Ovary (tissue), 9 donors: Measurements from ENCODE around the gene ABCA1. TPM values are rescaled to one million over a fixed set of nuclear protein-coding genes. Genes with fewer than 3 reads are reported as not detected.
A peak's percentile ranks its signal among the peaks of the same experiment; 100 is the strongest.

ENCODE experiments used
- DNase-seq, 5 donors: peaks; one replicate each; pipeline ENCODE4 v3.0.0-alpha.2; 2019 to 2020
- H3K27ac ChIP-seq, 2 donors: fragments of 200-600 bp; one replicate each; pipeline versions ENCODE4 v1.5.1 to v1.8.0; 2019 to 2022
- H3K27me3 ChIP-seq: fragments of 200-600 bp; one replicate; pipeline ENCODE4 v1.8.0; 2022
- H3K36me3 ChIP-seq: fragments of 200-600 bp; sonication (generic); one replicate; pipeline ENCODE4 v1.5.1; 2019
- H3K4me1 ChIP-seq: one replicate; pipeline ENCODE4 v1.8.1; 2013; ENCODE audit warnings: mild to moderate bottlenecking, moderate library complexity; ENCODE audit not compliant: insufficient read depth
- H3K4me3 ChIP-seq: fragments of 200-600 bp; sonication (generic); one replicate; pipeline ENCODE4 v1.5.1; 2017
- H3K9me3 ChIP-seq, 2 donors: fragments of 200-600 bp in 1 of 2; sonication (generic) in 1 of 2; one replicate each; pipeline versions ENCODE4 v1.5.1 to v1.8.1; 2013 to 2019; ENCODE audit warnings: mild to moderate bottlenecking in 1 of 2, moderate library complexity in 1 of 2
- CTCF ChIP-seq, 3 donors: fragments of 450-650 bp in 2 of 3; fragments of 200-600 bp in 1 of 3; IDR thresholded peaks; one replicate each; pipeline versions ENCODE4 v1.5.1 to v1.8.0; 2016 to 2022; ENCODE audit warnings: antibody characterized with exemption in 3 of 3, mild to moderate bottlenecking in 1 of 3
- EP300 ChIP-seq: sonication (generic); formaldehyde crosslinking; IDR thresholded peaks from one replicate; pipeline ENCODE4 v1.6.1; 2017; ENCODE audit warnings: antibody characterized with exemption
- POLR2A ChIP-seq: fragments of 450-650 bp; IDR thresholded peaks from one replicate; pipeline ENCODE4 v1.6.1; 2017; ENCODE audit warnings: antibody characterized with exemption, mild to moderate bottlenecking, moderate library complexity
- WGBS, 3 donors: extraction: QIAGEN DNeasy Blood & Tissue Kit in 1 of 3; methylation state at CpG; one replicate each; pipeline versions ENCODE4 v1.1.5 to v1.1.7; 2013 to 2017; 5-methylcytosine and 5-hydroxymethylcytosine counted together
- intact Hi-C, 4 donors: fragments of 100-400 bp; cut with DNase I; formaldehyde crosslinking; loops; one replicate each; pipeline versions ENCODE4 v1.11.0 to v1.15.1; 2022 to 2023
- polyA plus RNA-seq, 2 donors: library from polyadenylated mRNA; stranded (reverse); fragments of 200-250 nt in 1 of 2; fragments of 350-450 nt in 1 of 2; fragmentation: Illumina TruSeq in 1 of 2; extraction: RNeasy Lipid Tissue Mini Kit (QIAGEN cat#74804) in 1 of 2; gene quantifications; one replicate each; pipeline ENCODE4 v1.2.3, GENCODE V29; 2013 to 2014
- total RNA-seq, 7 donors: library from RNA; depleted of rRNA in 2 of 7; stranded (reverse); fragments of >200 nt in 2 of 7; fragmentation: NEBNext Ultra II Directional in 3 of 7; extraction: Animal tissue kit (Norgen Biotek cat#: 25700) in 3 of 7; gene quantifications; one replicate each; pipeline versions ENCODE4 v1.1.0 to v1.2.4, GENCODE V29; 2016 to 2023
- donor health status: DM: no; HTN: no; CAD: no; lungs with moderate emphysema.
- donor health status: DM: no; HTN: no; CAD: no.
- donor health status: Bipolar disorder and iron deficiency.
- donor health status: DM: yes; HTN: yes; CAD: no.
- donor health status: DM: no; HTN: no; CAD: no.
- donor health status: DM: yes; HTN: yes; CAD: no.

The ABCA1 gene
- total and polyA plus RNA-seq, 9 donors: 7.4 to 24.5 (median 17.5) TPM

- Histone ChIP-seq H3K9me3 (no peaks in the 10 kb centered on the region), H3K4me3 (no peak overlapping the region), H3K27me3 (no peaks in the 10 kb centered on the region), H3K27ac (no peak overlapping the region), H3K36me3 (no peaks in the 10 kb centered on the region), H3K4me1 (peaks cover 3% of the 10 kb centered on the region)
- intact Hi-C loops: no loop called here
- no peak for DNase-seq
- TF ChIP-seq CTCF (IDR thresholded peaks at IDR 0.05): no peak
- TF ChIP-seq POLR2A: no peak
- no peak for TF ChIP-seq EP300
- 62 to 83% (median 63%) methylated on average over 1 of the region's 1 CpG for WGBS, 3 donors
These were observed 182.1 kb downstream of the ABCA1 start for GRCh38 chr9:104745852-104746251.

- intact Hi-C loops: no loop called here
- no peak overlapping the region for H3K4me3 ChIP-seq
- 23 to 25% (median 25%) methylated on average over 7 of the region's 7 CpGs for WGBS, 3 donors
- no peaks in the 10 kb centered on the region for H3K4me1 ChIP-seq
- H3K27me3 ChIP-seq: no peaks in the 10 kb centered on the region
- TF ChIP-seq EP300 (no peak), CTCF (IDR thresholded peaks at IDR 0.05) (peak; percentile 42 to 68 (median 60)), POLR2A (no peak)
- no peak overlapping the region for H3K27ac ChIP-seq
- no peaks in the 10 kb centered on the region for H3K36me3 ChIP-seq
- no peaks in the 10 kb centered on the region for H3K9me3 ChIP-seq
- DNase-seq: no peak
These were observed 184.5 kb downstream of the ABCA1 start for GRCh38 chr9:104743376-104743985.

GRCh38 chr9:104740621-104741020, 187.3 kb downstream of the ABCA1 start:
- Histone ChIP-seq H3K27me3 (no peaks in the 10 kb centered on the region), H3K27ac (no peak overlapping the region), H3K36me3 (no peaks in the 10 kb centered on the region), H3K4me1 (no peaks in the 10 kb centered on the region), H3K9me3 (no peaks in the 10 kb centered on the region), H3K4me3 (no peak overlapping the region)
- no peak for TF ChIP-seq POLR2A
- TF ChIP-seq EP300: no peak
- no peak for TF ChIP-seq CTCF (IDR thresholded peaks at IDR 0.05)
- WGBS, 3 donors: 10 to 26% (median 16%) methylated on average over 1 of the region's 1 CpG
- intact Hi-C loops: no loop called here
- DNase-seq: no peak

GRCh38 chr9:104738452-104738851, 189.5 kb downstream of the ABCA1 start:
- TF ChIP-seq POLR2A (no peak), EP300 (no peak), CTCF (IDR thresholded peaks at IDR 0.05) (no peak)
- intact Hi-C loops: no loop called here
- 44 to 53% (median 51%) methylated on average over 3 of the region's 3 CpGs for WGBS, 3 donors
- DNase-seq: no peak
- H3K27me3 ChIP-seq: no peaks in the 10 kb centered on the region
- no peak overlapping the region for H3K27ac ChIP-seq
- no peaks in the 10 kb centered on the region for H3K4me1 ChIP-seq
- H3K36me3 ChIP-seq: no peaks in the 10 kb centered on the region
- H3K9me3 ChIP-seq: no peaks in the 10 kb centered on the region
- H3K4me3 ChIP-seq: no peak overlapping the region

Other genes with a start within 250 kb of the ABCA1 start
- not detected for gene OR13D1, start 233.6 kb downstream of the ABCA1 start, total RNA-seq
- not detected for gene OR13D1, start 233.6 kb downstream of the ABCA1 start, polyA plus RNA-seq
- 10 to 100 TPM; 12.6 to 22.8 (median 17.4) TPM for gene NIPSNAP3A, start 180.5 kb downstream of the ABCA1 start, total RNA-seq
- gene NIPSNAP3A, start 180.5 kb downstream of the ABCA1 start, polyA plus RNA-seq: 10 to 100 TPM; 16.0 to 20.7 TPM
- 1 to 10 TPM; 2.9 to 7.1 (median 6.0) TPM for gene NIPSNAP3B, start 164.0 kb downstream of the ABCA1 start, total RNA-seq
- 1 to 10 TPM; 3.1 to 5.4 TPM for gene NIPSNAP3B, start 164.0 kb downstream of the ABCA1 start, polyA plus RNA-seq